Activated CD4-positive, alpha-beta T cell treated with anti-CD3 and anti-CD28 coated beads, Interleukin-2, amount 50 U/mL, for 16 hours (primary cell): ENCODE measurements around the gene PPM1H.
"Not testable (repeated sequence)": the region's sequence is repeated elsewhere in the genome, so short reads cannot be mapped to it uniquely, and the experiment has no call there.

Experiments used
- DNase-seq: peaks from one replicate; pipeline ENCODE4 v3.0.0-alpha.2; 2020

The PPM1H gene

DNA sequence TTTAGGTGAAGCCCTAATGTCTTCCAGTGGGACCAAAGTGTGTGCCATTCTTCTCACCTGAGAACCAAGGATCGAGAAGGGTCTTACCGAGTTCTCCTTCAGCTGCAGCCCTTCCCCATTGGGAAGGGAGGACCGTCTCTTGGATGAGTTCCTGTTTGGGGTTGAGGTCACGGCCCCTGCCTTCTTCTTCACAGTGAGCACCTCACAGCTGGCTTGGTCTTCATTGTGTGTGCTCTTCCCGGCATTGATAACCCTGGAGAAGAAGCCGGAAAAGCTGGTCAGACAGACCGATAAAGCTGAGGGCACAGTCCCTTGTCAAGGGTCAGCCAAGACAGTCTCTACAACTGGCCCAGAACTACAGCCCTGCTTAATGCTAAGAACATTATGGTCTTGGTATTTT, 102.9 kb downstream of the PPM1H start:
- DNase-seq = no peak

DNA sequence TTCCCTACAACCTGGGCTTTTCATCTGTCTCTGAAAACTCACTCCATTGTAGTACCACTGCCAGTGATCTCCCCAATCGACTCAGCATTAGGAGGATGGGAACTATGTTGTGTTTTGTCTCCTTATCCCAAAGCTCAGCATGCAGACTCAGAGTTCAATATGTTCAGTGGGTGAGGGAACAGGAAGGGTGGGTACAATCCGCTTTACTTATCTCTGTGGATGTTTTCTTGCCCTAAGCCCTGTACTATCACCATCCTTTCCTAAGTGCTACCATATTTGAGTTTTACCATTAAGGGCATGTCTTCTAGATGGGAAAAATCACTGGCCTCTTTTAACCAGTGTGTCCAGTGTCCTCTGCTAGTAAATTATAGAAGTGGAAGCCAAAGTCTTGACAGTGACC, 107.1 kb downstream of the PPM1H start:
- DNase-seq = no peak

DNA sequence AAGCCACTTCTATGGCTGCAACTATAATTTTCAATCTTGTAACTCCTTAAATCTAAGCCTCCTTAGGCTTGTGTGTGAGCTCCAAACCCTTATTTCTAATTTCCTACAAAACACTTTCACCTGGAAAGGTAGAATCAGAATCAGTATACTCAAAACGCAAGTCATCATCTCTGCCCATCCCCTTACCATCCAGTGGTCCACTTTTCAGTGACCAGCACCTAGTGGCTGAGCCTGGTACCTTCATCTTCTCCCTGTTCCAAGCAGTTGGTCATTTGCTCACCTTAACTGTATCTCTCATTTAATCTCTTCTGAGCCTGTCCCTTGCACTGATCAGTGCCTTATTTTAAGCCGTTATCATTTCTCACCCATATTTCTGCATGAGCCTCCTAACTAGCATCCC, 107.9 kb downstream of the PPM1H start:
- no peak for DNase-seq

DNA sequence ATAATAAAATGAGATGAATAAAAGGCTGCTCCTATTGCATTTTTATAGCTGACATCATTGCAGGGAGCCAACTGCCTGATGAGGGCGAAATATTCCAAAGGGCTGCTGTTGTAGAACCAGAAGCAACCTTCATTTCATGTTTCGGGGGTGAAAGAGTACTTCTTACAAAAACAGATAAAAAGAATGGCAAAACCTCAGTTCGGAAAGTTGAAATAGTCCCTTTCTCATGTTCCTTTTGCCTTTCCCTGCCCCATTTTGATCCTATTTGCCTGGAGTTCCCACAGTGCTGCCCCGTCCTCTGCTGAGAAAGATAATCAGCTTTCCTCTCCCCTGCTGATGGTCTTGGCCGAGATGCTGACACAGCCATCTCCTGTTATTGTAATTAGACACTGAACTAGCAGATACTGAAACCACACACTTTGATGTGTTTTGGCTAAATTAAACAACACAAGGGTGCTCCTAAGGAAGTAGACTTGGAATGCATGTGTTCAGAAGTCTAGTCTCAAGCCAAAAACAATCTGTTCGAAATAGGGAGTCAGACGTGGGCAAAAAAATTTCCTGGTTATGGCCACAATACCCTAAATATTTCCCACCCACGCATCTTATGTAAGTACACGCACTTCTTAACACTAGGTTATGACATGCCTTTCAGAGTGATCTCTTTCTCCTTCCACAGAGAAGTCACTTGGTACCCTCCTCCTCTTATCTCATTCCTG, 117.2 kb downstream of the PPM1H start:
- DNase-seq = no peak

DNA sequence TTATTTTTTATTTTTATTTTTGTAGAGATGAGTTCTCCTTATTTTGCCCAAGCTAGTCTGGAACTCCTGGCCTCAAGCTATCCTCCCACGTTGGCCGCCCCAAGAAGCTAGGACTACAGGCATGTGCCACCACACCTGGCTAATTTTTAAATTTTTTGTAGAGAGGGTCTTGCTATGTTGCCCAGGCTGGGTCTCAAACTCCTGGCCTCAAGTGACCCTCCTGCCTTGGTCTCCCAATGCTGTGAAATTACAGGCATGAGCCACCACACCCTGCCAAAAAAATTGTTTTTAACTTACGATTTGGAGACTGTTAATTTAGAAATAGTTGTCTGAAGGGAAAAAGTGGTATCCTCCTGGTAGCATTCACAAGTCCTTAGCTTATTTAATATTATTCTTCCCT, 120.7 kb downstream of the PPM1H start:
- no peak for DNase-seq

DNA sequence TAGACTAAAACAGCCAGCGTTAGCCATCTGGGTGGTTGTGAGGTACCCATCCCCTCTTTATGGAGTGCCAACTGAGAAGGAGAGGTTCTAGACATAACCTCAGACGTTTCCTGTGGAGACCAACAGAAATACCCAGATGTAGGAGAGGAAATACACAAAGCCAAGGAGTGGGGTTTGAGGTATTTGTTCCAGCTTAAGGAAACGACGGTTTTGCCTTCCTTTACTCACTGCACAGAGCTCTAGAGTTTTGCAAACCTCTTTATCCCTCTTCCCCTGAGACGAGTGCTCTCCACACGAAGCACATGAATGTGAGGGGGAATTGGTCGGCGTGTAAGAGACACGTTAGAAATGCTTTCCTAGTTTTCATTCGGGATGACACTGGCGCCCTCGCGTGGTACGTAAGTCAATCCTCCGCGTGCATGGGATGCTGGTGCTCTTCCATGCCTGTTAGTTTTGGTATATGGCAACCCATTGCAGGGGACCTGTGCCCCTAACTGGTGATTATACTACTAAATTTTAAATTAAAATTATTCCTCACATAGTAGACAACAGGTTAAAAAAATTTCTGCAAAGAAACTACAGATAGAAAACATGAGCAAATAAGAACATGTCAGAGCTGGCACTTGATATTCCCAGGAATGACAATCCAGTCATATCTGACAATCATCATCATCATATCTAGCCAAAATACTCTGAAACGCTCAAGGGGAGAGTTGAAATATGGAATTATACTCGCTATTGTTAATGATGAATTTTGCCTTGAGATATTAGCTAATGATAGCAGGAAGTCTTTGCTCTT, 121.7 kb downstream of the PPM1H start:
- DNase-seq = peak; percentile 56

DNA sequence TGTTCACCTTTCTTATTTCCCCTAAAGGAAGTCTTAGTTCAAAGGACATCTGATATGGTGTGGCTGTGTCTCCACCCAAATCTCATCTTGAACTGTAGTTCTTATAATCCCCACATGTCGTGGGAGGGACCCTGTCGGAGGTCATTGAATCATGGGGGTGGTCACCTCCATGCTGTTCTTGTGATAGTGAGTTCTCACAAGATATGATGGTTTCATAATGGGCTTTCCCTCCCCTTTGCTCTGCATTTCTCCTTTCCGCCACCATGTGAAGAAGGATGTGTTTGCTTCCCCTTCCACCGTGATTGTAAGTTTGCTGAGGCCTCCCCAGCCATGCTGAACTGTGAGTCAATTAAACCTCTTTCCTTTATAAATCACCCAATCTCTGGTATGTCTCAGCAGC, 123.5 kb downstream of the PPM1H start:
- not testable (repeated sequence) for DNase-seq

DNA sequence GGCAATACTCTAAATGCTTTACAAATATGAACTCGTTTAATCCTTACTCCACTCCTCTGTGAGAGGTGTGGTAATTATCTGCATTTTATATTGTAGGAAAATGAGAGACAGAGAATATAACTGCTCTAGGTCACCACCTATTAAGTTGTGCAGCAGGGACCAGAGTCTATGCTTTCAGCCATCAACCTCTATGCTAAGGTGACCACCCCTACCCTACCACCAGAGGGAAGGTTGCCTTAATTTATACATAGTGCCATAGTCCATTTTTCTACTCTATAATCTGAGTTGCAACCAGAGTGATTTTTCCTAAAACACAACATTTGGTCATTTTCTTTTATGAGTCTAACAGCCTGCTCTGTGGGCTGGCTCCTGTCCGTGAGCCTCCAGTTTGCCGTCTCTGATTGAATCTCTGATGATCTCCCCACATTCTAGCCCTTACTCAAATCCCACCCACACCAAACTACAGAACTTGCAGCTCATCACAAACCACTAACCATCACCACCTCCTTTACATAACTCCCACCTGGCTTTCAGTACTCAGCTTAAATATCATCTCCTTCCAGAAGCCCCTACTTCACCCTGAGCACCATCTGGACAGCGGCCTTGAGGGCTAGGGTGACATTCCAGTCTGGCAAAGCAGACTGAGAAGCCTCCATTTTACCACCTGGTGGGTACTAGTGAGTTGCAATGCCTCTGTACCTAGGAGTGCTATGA, 126.6 kb downstream of the PPM1H start:
- no peak for DNase-seq

DNA sequence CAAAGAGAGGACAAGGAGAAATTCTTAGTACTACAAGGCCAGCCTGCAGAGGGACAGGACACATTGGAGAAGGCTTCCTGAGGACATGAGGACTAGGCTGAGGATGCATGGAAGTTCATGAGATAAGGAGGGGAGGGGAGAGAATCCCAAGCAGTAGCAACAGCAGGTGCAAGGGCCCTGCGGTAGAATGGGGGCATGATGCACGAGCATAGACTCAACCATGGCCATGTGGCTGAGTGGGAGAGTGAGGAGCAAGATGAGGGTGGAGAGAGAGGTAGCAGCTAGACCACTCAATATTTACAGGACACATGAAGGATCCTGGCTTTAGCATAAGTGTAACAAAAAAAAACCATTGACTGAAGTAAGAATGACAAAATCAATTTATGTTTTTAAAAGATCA, 128.1 kb downstream of the PPM1H start:
- no peak for DNase-seq

DNA sequence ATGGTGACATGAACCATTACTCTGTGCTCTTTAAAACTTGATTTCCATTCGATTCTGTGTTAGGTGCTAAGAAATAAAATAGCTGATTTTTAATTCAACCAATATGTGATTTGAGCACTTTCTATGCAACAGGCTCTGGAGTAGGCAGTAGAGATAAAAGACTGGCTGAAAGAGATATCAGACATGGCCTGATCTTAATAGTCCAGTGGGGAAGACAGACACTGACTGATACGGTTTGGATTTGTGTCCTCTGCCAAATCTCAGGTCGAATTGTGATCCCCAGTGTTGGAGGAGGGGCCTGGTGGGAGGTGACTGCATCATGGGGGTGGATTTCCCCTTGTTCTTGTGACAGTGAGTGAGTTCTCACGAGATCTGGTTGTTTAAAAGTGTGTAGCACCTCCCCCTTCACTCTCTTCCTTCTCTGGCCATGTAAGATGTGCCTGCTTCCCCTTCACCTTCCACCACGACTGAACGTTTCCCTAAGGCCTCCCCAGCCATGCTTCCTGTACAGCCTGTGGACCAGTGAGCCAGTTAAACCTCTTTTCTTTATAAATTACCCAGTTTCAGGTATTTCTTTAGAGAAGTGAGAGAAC, 128.6 kb downstream of the PPM1H start:
- DNase-seq = no peak

DNA sequence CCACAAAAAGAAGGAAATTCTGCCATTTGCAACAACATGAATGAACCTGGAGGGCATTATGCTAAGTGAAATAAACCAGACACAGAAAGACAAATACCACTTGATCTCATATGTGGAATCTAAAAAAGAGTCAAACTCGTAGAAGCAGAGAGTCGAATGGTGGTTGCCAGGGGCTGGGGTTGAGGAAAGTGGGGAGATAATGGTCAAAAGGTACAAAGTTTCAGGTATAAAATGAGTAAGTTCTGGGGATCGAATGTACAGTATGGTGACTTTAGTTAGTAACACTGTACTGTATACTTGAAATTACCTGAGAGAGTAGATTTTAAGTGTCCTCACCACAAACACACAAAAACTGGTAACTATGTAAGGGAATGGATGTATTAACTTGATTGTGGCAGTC, 129.4 kb downstream of the PPM1H start:
- DNase-seq = peak; percentile 8

DNA sequence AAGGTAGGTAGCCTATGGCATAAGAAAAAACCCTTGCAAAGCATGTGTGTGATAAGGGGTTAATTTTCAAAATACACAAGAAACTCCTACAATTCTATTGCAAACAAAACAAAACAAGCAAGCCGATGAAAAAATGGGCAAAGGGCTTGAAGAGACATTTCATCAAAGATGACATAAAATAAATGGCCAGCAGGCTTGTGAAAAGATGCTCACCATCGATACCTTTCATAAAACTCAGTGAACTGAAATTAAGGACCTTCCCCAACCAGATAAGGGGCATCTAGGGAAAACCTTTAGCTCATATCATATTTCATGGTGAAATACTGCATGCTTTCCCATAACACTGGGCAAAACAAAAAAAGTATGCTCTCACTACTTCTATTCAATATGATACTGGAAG, 131.2 kb downstream of the PPM1H start:
- DNase-seq = no peak

DNA sequence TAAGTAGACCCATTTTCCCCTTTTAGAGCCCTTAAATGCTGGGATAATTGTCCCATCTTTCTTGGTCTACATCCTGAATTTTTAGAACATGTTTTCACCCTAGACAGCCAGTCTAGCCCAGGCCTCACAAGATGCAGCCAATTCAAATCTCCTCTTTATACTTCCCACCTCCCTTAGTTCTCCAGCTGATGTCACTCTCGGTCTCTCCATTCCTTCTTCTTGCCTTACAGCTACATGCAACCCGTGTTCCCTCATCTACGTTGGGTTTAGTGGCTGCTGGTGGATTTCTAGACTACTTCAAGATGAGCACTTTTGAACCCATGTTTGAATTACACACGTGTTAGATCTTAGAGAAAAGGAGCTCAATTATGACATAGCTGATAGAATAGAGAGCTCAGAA, 132.0 kb downstream of the PPM1H start:
- no peak for DNase-seq

DNA sequence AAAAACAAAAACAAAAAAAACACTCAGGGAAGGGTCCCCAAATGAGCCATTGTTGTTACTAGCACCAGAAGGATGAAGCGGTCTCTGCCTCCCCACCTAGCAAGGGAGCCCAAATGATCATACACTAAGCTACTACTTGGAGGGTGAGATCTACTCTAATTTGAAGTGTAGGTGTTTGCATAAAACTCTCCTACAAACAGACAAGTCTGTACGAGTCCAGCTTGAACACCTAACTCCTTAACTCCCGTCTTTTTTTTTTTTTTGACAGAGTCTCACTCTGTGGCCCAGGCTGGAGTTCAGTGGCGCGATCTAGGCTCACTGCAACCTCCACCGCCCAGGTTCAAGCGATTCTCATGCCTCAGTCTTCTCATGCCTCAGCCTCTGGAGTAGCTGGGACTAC, 132.6 kb downstream of the PPM1H start:
- DNase-seq = no peak

DNA sequence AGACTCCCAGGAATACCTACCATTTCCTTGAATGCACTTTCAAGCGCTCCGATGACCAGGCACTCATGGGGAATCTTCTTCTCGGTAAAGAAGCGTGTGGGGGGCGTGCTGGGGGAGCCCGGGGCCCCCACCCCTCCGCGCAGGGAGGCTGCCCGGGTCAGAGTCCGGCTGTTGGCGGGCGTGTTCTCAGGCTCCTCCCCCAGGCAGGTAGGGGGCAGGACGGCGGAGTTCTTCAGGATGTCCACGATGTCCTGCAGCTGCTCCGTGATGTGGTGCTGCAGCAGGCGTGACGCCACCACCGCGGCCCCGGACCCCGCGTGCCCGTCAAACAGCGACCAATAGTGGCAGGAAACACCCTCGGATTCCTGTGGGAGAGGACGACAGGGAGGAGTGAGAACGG, 133.2 kb downstream of the PPM1H start:
- no peak for DNase-seq

DNA sequence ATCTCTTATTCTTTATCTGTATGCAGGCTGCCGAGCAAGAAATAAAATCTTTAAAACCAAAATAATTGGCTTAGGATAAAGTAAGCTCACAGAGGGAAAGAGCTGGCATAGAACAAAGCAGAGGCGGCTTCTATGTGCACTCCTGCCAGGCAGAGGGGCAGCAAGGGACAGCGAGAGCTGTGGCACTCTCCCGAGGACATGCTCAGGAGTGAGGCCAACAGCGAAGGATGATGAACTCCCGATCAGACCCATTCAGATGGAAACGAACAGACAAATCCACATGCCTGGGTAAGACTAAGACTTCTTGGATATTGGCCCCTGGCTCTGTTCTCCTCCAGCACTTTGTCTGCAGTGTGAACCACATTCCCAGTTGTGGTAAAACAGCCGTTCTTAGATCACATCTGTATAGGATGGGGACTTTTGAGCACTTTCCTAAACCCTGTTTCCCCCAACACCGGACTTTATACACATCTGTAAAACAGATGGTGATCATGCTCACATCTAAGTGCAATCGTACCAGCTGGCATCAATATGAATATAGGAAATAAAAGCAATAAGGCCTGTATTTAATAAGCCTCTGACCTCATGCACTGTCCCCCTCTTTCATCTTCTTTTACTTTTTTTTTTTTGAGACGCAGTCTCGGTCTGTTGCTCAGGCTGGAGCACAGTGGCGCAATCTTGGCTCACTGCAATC, 134.1 kb downstream of the PPM1H start:
- DNase-seq = no peak

DNA sequence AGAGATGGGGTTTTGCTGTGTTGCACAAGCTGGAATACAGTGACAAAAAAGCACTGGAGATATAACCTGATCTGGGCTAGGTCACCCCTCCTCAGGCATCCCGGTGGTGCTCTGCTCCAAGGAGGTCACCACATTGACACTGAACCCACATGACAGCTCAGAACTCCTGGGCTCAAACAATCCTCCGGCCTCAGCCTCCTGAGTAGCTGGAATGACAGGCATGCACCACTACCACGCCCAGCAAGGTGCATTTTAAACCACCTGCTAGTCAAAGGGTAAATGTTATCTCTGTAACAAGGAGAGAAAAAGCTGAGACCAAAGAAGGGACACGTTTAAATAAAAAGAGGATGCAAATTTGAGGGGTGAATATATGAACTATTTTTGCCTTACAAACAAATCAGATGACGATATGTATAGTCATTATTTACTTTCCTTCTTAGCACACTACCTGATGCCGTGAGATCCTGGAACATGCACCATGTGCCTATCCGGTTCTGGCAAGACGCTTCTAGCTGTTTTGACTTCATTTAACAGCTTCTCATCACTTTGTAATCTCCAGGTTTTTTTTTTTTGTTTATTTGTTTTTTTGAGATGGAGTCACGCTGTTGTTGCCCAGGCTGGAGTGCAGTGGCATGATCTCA, 135.1 kb downstream of the PPM1H start:
- DNase-seq = no peak

DNA sequence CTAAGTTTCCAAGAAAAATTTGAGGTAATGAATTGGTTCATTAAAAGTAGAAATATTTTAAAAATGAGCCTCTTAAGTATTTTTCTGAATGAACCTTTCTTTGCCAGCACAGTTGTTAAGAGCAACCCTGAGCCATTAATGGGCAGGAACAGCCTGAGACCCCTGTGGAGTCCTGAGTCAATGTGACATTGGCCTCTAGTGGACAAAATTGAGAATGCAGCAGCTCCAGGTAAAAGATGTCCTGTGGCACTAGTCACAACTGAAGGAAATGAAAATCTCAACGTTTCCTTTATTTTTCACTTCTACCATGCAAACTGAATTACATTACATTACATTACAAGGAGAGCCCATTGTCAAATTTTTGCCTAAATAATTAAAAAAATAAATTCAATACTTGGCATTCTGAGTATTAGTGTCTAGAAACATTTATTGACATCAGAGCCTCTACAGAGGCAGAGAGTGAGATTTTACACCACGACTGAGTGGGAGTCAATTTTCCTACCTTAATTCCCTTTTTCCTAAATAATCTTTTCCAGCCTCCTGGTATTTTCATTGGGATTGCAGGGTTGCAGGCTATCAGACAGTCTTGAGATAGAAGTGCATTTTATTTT, 135.7 kb downstream of the PPM1H start:
- DNase-seq = peak; percentile 70

DNA sequence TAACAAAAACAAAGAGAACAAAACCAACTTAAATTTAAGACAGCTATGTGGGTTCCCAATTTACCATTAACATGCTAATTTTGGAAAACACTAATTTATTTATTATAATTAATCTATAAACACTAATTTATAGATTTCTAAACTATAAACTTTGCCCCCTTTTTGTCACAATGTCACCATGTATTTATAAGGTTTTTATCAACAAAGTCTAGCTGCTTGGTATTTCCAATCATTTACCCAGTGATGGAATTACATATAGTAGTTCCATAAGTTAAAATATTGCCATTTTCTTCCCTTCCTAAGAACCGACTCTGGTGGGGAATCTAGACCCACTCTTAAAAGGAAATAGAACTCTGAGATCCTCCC, 140.7 kb downstream of the PPM1H start:
- no peak for DNase-seq

DNA sequence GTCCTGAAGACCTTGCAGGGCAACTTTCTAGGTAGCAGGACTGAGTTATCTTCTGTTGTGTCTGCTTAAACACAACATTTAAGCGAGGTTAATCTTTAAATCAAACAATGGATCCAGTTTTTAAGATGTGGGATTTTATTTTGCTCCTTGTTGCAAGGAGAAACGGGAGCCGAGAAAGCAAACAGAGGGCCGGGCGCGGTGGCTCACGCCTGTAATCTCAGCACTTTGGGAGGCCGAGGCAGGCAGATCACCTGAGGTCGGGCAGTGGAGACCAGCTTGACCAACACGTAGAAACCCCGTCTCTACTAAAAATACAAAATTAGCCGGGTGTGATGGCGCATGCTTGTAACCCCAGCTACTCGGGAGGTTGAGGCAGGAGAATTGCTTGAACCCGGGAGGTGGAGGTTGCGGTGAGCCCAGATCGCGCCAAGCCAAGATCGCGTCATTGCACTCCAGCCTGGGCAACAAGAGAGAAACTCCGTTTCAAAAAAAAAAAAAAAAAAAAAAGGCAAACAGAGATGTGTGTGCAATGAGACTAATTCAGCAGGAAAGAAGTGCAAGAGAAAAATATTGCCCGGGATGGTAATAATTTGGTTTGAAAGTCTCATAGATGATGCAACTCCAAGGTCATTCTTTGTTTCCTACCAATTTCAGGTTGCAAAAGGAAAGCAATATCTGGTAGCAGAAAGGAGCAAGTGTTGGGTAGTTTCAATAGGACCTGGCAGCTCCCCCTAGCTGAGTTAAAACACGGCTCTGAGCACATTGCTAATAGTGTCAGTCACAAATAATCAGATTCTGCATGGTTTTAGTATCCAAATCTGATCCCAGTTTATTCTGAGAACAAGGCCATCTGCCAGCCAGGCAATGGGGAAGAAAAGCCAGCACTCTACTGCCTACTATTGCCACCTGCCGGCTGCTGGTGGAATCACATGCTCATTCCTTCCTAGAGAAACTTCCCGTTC, 141.4 kb downstream of the PPM1H start:
- peak; percentile 71 for DNase-seq
